Ishikawa (cell line): ENCODE measurements around the gene KCNJ1.

Experiments used
- CEBPB ChIP-seq: IDR thresholded peaks from 2 replicates; pipeline ENCODE4 v1.6.1; 2012
- CREB1 ChIP-seq: IDR thresholded peaks from 2 replicates; pipeline ENCODE4 v1.6.1; 2012; ENCODE audit warnings: low read depth
- EGR1 ChIP-seq: IDR thresholded peaks from 2 replicates; pipeline ENCODE4 v1.6.1; 2012
- EP300 ChIP-seq: IDR thresholded peaks from 2 replicates; pipeline ENCODE4 v1.6.1; 2012; ENCODE audit warnings: borderline replicate concordance
- FOXM1 ChIP-seq: IDR thresholded peaks from 2 replicates; pipeline ENCODE4 v1.6.1; 2012; ENCODE audit warnings: low read depth, borderline replicate concordance
- MAX ChIP-seq: IDR thresholded peaks from 2 replicates; pipeline ENCODE4 v1.6.1; 2012
- NFIC ChIP-seq: IDR thresholded peaks from 2 replicates; pipeline ENCODE4 v1.6.1; 2012
- RAD21 ChIP-seq: IDR thresholded peaks from 2 replicates; pipeline ENCODE4 v1.6.1; 2012; ENCODE audit warnings: low read depth
- REST ChIP-seq: IDR thresholded peaks from 2 replicates; pipeline ENCODE4 v1.6.1; 2012; ENCODE audit warnings: low read depth, mild to moderate bottlenecking
- TAF1 ChIP-seq: IDR thresholded peaks from 2 replicates; pipeline ENCODE4 v1.6.1; 2012; ENCODE audit warnings: low read depth, mild to moderate bottlenecking
- TCF12 ChIP-seq: IDR thresholded peaks from 2 replicates; pipeline ENCODE4 v1.6.1; 2012; ENCODE audit warnings: low read depth
- TEAD4 ChIP-seq: IDR thresholded peaks from 2 replicates; pipeline ENCODE4 v1.6.1; 2012
- YY1 ChIP-seq: IDR thresholded peaks from 2 replicates; pipeline ENCODE4 v1.6.1; 2012; ENCODE audit warnings: low read depth

- TF ChIP-seq EGR1, result no peak
- no peak for TF ChIP-seq TCF12
- no peak for TF ChIP-seq TAF1
- no peak for TF ChIP-seq CEBPB
- TF ChIP-seq RAD21, result no peak
- TF ChIP-seq EP300, result no peak
- TF ChIP-seq CREB1, result no peak
- no peak for TF ChIP-seq YY1
- no peak for TF ChIP-seq NFIC
- TF ChIP-seq REST, result no peak
- no peak for TF ChIP-seq FOXM1
- no peak for TF ChIP-seq TEAD4
- no peak for TF ChIP-seq MAX
Measured at GRCh38 chr11:128907585-128907984, 40.5 kb upstream of the KCNJ1 start.
